Mucosa of stomach (tissue), 1 donor: ENCODE measurements around the gene PVR.

Experiments used
- H3K27me3 ChIP-seq: one replicate; pipeline ENCODE4 v1.7.0; 2013; ENCODE audit warnings: mild to moderate bottlenecking, low read length; ENCODE audit not compliant: control insufficient read depth, insufficient read depth
- H3K36me3 ChIP-seq: one replicate; pipeline ENCODE4 v1.7.0; 2013; ENCODE audit warnings: low read length; ENCODE audit not compliant: control insufficient read depth, insufficient read depth
- H3K4me1 ChIP-seq: one replicate; pipeline ENCODE4 v1.7.0; 2013; ENCODE audit warnings: mild to moderate bottlenecking, low read length; ENCODE audit not compliant: control insufficient read depth, insufficient read depth
- H3K4me3 ChIP-seq: one replicate; pipeline ENCODE4 v1.7.0; 2013; ENCODE audit warnings: low read length
- H3K9ac ChIP-seq: one replicate; pipeline ENCODE4 v1.7.0; 2013; ENCODE audit warnings: mild to moderate bottlenecking, low read length, moderate library complexity
- H3K9me3 ChIP-seq: one replicate; pipeline ENCODE4 v1.7.0; 2013; ENCODE audit warnings: mild to moderate bottlenecking, low read length, moderate library complexity; ENCODE audit not compliant: control insufficient read depth
- donor health status: Pancreatic carcinoma.

The PVR gene

DNA sequence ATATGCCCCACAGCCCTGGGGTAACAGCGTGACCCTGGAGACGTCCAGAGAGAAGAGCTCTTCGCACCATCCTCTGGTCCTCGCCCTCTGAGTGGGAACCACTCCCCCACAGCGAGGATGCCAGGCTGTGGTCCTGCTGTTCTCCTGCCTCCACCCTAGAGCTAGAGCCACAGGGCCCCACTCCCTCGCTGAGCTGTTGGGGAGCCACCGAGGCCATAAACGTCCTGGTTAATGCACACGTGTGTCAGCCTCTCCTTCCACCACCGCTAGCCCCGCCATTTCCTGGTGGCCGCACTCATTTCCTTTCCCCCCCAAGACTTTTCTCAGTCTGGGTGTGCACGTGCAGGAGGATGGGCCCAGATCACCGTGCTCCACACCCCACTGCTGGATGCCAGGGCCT is 66.8 kb downstream of the PVR start:
- Histone ChIP-seq H3K4me3 (no peak overlapping the region), H3K9ac (no peak overlapping the region), H3K4me1 (no peaks in the 10 kb centered on the region), H3K36me3 (no peaks in the 10 kb centered on the region), H3K9me3 (no peaks in the 10 kb centered on the region), H3K27me3 (no peaks in the 10 kb centered on the region)

GRCh38 chr19:44712864-44713515 is 69.3 kb downstream of the PVR start:
- no peak overlapping the region for H3K9ac ChIP-seq
- H3K27me3 ChIP-seq: no peaks in the 10 kb centered on the region
- H3K36me3 ChIP-seq: no peaks in the 10 kb centered on the region
- no peaks in the 10 kb centered on the region for H3K9me3 ChIP-seq
- H3K4me3 ChIP-seq: no peak overlapping the region
- H3K4me1 ChIP-seq: no peaks in the 10 kb centered on the region
